Endothelial cell of hepatic sinusoid (primary cell): ENCODE data around the gene PPFIA2.

Experiments
- in situ Hi-C: cut with HindIII; loops from 2 replicates; pipeline ENCODE4 v1.10.0; 2017; ENCODE audit warnings: low sequenced_read_pairs

PPFIA2 gene

GRCh38 chr12:81465191-81465590, 294.0 kb downstream of the PPFIA2 start:
- in situ Hi-C loops = loop anchor here (10.0 kb wide), 1 partner anchor 70 kb away; no protein-coding TSS in a partner anchor

DNA sequence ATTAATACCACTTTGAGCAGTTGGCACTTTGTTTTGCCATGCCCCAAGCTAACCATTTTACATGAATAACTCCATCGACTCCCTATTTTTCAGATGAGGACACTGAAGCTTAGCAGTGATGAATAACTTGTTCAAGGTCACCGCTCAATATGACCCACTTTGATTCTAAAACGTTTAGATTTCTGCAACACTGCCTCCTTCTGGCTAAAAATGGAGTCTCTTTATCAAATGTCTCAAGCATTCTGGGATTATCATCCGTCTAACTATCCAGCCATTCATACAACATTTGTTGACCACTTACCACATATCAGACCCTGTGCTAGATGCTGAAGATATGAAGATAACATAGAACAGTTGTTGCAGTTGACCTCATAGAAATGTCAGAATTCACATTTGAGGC, 298.0 kb downstream of the PPFIA2 start:
- in situ Hi-C loops = loop anchor here (10.0 kb wide), 1 partner anchor 66 kb away; no protein-coding TSS in a partner anchor

DNA sequence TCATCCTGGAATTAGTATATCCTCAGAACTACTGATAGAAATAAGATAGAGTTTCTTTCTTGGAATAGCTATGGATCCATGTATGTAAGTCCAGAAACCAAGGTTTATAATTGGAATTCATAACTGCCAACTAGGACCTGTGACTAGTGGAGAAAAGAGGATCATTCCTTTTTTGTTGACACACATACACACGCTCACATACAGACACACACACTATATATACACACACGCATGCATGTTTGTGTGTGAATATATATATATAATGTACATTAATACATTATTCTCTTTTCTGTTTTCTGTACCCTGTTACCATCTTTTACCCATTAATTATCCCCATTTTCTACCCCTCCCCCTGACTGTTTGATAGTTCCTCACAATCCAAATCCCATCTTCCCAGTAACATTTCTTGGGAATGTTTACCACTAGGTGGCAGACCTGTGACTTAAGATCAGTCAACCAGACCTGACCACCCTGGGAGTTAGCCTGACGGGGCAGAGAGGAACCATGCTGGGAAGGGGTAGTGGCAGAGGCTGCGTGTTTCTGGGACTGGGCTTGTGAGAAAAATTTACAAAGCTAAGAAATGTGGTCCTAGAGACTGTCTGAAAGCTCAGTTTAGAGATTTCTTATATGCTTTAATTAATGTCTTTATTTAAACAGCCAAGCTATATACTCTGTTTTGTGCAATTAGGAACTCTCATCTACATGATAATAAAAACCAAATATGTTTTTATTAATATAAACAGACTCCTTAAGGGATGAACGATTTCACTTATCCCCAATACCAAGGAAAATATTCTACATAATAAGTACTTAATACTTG, 308.0 kb downstream of the PPFIA2 start:
- in situ Hi-C loops = no loop called here

- in situ Hi-C loops = no loop called here
Observed at GRCh38 chr12:81441629-81442028, 317.5 kb downstream of the PPFIA2 start.

DNA sequence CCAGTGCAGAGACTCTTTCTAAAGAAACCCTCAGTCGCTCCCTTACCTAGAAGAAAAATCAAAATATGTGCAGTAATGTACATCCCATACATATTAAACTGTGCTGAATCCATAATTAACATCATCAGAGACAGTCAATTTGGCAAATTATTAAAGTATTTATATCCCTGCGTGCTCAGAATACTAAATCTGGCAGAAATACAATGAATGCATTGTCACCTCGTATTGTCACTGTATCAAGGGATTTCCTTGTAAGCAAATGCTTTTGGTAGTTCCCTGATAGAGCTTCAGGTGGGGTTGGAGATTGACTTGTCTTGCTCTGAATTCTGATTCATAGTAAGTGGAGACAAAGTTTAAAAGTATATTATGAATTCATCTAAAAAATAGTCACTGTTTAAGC, 319.1 kb downstream of the PPFIA2 start:
- in situ Hi-C loops = no loop called here

- in situ Hi-C loops = no loop called here
Observed at GRCh38 chr12:81439344-81439743, 319.8 kb downstream of the PPFIA2 start.

- in situ Hi-C loops = no loop called here
Observed at GRCh38 chr12:81417056-81417455, 342.1 kb downstream of the PPFIA2 start.

- in situ Hi-C loops = no loop called here
Observed at GRCh38 chr12:81416571-81416970, 342.6 kb downstream of the PPFIA2 start.

DNA sequence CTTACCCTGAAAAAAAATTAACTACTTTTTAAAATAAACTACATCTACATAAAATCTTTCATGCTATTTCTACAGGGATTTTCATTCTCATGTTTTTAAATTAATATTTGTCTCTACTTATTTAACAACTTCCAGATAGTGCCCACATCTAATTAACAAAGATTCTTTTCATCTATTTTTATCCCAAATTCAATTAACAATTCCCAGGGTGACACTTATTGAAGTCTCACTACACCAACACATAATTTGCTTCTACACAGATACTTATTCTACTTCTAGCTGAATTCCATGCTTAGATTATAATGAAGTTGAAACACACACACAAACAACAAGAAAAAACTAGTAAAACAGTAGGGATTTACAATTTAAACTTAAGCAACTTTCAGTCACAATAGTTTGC, 344.7 kb downstream of the PPFIA2 start:
- in situ Hi-C loops = no loop called here

DNA sequence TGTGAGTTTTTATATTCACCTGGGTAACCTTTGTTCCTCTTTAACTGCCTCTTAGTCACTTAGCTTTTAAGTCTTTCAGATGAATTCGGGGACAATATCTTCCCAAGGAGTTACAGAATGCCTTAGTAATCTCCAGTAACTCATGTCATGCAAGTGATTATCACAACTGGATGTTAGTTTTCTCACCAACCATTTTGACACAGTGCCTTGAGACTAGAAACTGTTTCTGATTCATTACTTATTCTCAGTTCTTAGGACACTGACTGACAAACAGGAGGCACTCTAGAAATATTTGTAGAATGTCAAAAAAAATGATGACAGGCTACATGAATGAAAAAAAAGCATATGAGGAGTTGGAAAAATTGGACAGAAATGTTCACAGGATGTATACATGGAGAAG, 346.2 kb downstream of the PPFIA2 start:
- in situ Hi-C loops = no loop called here

DNA sequence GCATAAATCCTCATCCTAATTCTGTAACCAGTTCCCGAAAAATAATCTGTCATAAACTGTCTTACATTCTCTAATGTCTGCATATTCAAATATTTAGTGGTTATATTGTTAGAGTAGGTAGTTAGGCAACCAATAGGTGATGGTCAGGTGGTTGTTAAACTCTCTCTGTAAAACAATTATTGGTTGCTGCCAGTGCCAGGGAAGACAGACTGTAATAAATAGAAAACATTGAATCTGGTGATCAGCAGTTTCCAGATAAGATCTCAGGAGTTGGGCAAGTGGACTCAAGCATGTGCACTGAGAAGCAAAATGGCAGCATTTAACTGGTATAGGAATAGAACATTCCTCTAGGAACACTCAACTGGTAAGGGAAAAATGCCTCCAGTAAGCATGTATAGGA, 355.8 kb downstream of the PPFIA2 start:
- in situ Hi-C loops = no loop called here

DNA sequence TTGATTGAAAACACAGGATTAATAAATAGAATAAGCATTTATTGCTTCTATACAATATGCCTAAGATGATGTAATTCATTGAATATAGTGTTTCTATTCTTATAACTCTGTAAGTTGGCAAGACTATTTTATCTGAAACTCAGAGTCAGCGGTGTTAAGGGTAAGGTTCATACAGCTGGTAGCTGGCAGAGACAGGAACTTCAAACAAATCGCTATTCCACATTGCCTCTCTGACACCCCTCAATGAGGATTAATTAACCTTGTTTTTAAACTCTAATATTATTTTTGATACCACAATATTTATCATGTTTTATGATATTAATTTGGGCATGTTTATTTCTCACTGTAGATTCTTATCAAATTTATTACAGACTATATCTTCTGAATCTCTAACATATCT, 357.9 kb downstream of the PPFIA2 start:
- in situ Hi-C loops = no loop called here

GRCh38 chr12:81400024-81400423, 359.1 kb downstream of the PPFIA2 start:
- in situ Hi-C loops = no loop called here

GRCh38 chr12:81395431-81395830, 363.7 kb downstream of the PPFIA2 start:
- in situ Hi-C loops = loop anchor here (10.0 kb wide), 1 partner anchor 69 kb away; no protein-coding TSS in a partner anchor

DNA sequence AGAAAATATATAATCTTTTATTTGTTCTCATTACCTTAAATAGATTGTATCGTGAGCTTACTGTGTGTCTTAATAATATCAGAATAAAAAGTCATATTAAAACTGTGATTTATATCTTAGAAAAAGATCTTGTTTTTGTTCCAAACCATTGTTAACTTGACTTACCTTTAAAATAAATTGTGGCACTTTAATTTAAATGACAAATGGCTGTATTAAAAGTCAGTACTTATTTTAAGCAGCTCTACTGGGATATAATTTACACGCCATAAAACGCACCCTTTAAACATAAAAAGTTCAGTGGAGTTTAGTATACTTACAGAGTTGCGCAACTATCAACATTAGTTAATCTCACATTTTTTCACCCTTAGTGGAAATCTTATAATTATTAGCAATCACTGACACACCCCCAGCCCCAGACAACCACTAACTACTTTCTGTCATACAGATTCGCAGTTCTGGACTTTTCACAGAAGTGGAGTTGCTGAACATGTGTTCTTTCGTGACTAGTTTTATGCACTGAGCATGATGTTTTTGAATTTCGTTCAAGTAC, 369.5 kb downstream of the PPFIA2 start:
- in situ Hi-C loops = loop anchor here (10.0 kb wide), 1 partner anchor 75 kb away; no protein-coding TSS in a partner anchor

DNA sequence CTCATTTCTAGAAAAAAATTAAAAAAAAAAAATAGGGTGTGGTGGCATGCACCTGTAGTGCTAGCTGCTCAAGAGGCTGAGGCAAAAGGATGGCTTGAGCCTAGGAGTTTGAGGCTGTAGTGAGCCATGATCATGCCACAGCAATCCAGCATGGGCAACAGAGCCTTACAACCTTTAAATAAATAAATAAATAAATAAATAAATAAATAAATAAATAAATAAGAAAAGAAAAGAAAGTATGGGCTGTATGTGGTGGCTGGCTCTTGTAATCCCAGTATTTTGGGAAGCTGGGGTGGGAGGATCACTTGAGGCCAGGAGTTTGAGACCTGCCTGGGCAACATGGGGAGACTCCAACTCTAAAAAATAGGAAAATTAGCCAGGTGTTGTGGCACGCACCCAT, 373.0 kb downstream of the PPFIA2 start:
- in situ Hi-C loops = no loop called here

GRCh38 chr12:81381951-81382350, 377.2 kb downstream of the PPFIA2 start:
- in situ Hi-C loops = no loop called here

GRCh38 chr12:81378601-81379285, 380.4 kb downstream of the PPFIA2 start:
- in situ Hi-C loops = loop anchor here (5.0 kb wide), 1 partner anchor 106 kb away; no protein-coding TSS in a partner anchor

- in situ Hi-C loops = loop anchor here (5.0 kb wide), 1 partner anchor 105 kb away; no protein-coding TSS in a partner anchor
Observed at GRCh38 chr12:81377771-81378170, 381.4 kb downstream of the PPFIA2 start.

DNA sequence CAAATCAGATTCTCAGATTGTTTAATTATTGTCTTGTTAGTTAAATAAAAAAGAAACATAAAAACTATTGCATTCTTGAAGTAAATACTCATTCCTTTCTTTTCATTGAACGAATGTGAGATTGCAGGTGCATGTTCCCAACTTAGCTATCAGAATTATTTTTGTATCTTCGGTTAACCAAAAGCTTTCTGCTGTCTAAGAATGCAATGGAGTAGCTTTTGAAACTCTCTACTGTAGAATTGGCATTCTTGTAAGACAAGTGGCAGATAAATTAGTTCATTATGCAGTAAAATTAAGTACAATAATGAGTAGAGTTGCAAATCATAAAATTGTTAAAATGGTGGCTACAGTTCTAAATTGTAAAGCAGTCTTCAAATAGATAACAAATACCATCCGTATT, 383.2 kb downstream of the PPFIA2 start:
- in situ Hi-C loops = loop anchor here (5.0 kb wide), 1 partner anchor 104 kb away; no protein-coding TSS in a partner anchor

DNA sequence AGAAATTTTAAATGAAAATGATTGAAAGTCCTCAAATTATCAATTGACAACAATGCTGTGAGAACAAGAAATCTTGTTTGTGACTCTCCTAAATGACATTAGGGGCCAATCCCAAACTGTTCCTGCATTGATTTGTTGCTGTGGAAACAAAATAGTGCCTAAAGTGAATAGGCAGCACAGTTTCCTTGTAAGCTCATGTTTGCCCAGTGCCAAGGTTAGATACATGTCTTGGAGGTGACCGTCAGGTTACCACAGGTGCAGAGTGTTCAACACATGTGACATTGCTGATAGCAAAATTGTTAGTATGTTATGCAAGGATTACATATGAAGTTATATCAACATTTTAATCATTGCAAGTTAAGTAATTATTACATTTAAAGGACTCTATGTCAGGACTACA, 388.7 kb downstream of the PPFIA2 start:
- in situ Hi-C loops = no loop called here

- in situ Hi-C loops = no loop called here
Observed at GRCh38 chr12:81369175-81369574, 390.0 kb downstream of the PPFIA2 start.
